ENCODE results near the gene LRFN4.

Gene LRFN4

DNA sequence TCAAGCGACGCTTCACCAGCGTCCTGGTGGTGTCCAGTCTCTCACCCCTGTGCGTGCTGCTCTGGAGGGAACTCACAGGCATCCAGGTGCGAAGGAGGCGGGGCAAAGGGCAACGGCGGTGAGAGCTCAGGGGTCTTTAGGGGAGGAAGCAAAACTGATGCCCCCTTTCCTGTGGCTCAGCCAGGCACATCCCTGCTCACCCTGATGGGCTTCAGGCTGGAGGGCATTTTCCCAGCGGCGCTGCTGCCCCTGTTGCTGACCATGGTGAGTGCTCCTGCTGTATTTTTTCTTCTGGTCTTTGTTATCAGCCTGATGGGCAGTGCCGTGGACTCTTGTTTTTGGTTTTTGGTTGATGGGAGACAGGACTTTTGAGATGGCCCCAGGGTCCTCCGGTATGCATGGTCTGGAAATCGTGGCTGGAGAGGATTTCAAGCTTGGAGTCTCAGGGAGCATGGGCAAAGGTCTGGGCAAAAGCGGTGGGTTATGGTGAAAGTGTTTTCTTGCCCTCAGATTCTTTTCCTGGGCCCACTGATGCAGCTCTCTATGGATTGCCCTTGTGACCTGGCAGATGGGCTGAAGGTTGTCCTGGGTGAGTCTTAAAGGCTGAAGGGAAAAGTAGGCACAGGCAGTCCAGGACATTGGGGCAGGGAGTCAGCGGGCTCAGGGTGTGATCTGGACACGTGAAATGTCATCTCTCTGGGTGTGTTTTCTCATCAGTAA, 12.9 kb upstream of the LRFN4 start:
- intact Hi-C loops (cut with DNase I) = loop anchor here (10.0 kb wide), 2 partner anchors 99 to 269 kb away; a partner anchor contains a TSS
- peak in 6 of 42 donors; percentile 4 to 36 (median 18) for DNase-seq

DNA sequence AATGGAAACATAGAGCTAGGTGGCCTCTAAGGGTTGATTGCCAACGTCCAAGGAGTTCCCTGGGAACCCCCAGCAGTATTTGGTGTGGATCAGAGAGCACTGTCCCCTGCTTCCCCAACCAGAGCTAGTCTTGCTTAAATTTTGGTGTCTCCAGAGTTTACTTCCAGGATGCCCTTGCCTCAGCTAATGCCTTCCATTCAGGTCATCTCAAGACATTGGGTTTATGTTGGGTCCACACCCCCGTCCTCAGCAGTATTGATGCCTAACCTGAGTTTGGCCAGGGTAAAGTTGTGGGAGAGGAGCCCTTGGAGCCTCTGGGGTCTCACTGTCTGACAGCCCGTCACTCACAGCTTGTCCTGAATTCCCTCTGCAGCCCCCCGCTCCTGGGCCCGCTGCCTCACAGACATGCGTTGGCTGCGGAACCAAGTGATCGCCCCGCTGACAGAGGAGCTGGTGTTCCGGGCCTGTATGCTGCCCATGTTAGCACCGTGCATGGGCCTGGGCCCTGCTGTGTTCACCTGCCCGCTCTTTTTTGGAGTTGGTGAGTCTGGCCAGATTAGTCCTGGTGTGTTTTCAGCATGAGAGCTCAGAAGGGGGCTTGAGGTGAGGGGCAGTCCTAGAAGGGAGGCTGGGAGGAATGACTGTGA, 12.2 kb upstream of the LRFN4 start:
- peak in 9 of 42 donors; percentile 7 to 42 (median 31) for DNase-seq
- intact Hi-C loops (cut with DNase I) = loop anchor here (10.0 kb wide), 2 partner anchors 100 to 270 kb away; a partner anchor contains a TSS

DNA sequence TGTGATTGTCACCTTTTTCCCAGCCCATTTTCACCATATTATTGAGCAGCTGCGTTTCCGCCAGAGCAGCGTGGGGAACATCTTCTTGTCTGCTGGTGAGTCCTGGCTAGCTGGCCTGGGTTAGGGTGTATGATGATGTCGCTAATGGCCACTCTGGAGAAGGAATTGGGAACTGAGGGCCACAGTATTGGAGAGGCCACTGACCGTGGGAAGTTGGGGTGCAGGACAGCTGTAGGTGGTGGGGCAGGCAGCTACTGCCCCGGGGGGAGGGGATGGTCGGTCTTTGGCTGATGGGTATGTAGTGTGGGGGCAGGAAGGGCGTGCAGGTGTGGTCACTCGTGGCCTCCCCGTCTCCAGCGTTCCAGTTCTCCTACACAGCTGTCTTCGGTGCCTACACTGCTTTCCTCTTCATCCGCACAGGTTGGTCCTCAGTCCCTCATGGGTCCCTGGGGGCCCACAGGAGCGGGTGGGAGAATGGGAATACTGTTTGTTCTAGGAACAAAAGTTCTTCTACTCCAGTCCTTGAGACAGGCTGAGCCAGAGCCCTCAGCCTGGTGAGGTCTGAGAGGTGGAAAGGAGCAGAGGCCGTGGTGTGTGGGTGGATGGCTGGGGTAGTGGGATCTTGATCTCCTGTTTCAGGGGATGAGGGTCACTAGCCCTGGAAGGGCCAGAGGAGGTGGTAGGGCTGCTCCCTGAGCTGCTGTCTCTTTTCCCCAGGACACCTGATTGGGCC, 11.6 kb upstream of the LRFN4 start:
- DNase-seq = peak in 10 of 42 donors; percentile 6 to 42 (median 16)
- intact Hi-C loops (cut with DNase I) = loop anchor here (10.0 kb wide), 2 partner anchors 101 to 271 kb away; a partner anchor contains a TSS

DNA sequence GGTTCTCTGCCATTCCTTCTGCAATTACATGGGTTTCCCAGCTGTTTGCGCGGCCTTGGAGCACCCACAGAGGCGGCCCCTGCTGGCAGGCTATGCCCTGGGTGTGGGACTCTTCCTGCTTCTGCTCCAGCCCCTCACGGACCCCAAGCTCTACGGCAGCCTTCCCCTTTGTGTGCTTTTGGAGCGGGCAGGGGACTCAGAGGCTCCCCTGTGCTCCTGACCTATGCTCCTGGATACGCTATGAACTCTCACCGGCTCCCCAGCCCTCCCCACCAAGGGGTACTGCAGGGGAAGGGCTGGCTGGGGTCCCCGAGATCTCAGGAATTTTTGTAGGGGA, 11.0 kb upstream of the LRFN4 start:
- intact Hi-C loops (cut with DNase I) = loop anchor here (10.0 kb wide), 2 partner anchors 101 to 271 kb away; a partner anchor contains a TSS
- peak in 7 of 42 donors; percentile 5 to 24 (median 12) for DNase-seq

DNA sequence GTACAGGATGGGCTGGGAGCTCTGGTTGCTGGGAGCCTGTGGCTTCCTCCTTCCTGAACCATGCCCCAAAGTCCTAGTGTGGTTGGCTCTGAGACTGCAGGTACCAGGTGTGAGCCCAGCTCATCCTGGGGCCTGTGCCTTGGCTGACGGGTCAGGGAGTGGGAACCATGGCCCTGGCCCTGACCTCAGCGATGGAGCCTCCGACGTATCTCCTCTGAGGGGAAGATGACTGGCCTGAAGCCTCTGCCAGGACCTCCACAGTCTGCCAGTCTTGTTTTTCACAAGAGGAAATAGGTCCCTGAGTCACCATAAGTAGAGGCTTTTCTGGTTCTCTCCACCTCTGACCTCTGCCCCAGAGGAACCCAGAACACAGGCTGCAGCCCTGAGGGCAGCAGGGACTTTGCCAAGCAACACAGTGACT, 10.2 kb upstream of the LRFN4 start:
- intact Hi-C loops (cut with DNase I) = loop anchor here (10.0 kb wide), 2 partner anchors 102 to 272 kb away; a partner anchor contains a TSS
- peak in 9 of 42 donors; percentile 4 to 29 (median 10) for DNase-seq

DNA sequence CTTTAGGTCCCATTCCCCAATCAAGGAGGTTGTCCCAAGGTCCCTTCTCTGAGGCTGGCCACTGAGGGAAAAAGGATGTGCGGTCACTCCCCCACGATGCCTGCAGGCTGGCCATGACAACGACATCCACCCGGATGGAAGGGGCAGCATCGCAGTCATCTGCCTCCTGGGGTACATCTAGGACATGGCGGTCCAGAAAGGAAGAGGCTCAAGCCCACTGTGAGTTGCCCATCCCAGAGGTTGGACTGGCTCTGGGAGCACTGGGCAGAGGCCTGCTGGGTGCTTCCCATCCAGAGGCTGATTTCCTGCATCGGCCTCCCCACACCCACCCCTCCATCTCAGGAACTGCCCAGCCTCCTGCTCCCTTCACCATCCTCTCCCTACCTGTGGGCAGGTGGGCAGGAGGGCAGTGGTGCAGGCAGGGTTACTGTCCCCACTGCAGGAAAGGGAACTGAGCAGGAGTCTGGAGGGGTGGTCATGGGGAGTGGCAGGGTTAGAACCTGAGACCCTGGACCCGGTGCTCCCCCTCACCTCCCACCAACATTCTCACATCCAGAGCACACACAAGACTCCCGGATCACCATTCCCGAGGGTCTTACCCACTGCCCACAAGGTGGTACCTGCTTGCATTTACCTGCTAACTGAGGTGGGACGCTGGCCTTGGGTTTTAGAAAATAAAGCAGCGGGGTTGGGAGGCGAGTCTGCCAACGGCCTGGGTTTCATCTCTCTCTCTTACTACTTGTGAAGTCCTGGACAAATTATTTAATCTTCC, 9.2 kb upstream of the LRFN4 start:
- peak in 11 of 42 donors; percentile 5 to 26 (median 13) for DNase-seq
- intact Hi-C loops (cut with DNase I) = loop anchor here (10.0 kb wide), 2 partner anchors 103 to 273 kb away; a partner anchor contains a TSS

DNA sequence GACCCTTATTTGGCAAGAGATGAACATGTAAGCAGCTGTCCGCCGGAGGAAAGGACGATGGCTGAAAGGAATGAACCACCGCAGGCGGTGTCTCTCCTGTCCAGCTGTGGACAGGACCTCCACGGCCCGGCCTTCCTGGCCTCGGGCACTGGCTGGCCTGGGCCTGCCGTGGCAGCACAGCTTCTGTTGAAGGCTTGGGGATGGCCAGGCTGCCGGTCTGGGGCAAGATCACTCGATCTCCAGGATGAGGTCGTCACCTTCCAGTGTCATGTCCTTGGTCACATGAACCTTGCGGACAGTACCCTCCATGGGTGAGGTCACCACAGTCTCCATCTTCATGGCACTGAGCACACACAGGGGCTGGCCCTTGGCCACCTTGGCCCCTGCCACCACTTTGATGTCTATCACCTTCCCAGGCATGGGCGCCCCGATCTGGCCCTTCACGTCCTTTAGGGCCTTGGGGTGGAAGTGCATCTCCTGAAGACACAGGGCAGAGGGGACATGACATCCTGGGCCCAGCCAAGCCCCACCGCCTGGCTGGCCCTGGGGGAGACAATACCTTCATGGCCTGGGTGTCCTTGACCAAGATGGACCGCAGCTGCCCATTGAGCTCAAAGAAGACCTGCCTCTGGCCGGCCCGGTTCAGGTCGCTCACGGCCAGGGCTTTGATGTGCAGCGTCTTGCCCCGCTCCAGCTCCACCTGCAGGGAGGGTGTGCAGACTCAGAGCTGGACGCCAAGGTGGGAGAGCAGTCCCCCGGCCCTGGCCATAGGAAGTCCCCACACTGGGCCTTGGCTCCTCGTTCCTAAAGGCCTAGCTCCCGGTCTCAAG, 8.0 kb upstream of the LRFN4 start:
- DNase-seq = peak in 10 of 42 donors; percentile 5 to 40 (median 13)
- intact Hi-C loops (cut with DNase I) = loop anchor here (10.0 kb wide), 2 partner anchors 104 to 274 kb away; a partner anchor contains a TSS

DNA sequence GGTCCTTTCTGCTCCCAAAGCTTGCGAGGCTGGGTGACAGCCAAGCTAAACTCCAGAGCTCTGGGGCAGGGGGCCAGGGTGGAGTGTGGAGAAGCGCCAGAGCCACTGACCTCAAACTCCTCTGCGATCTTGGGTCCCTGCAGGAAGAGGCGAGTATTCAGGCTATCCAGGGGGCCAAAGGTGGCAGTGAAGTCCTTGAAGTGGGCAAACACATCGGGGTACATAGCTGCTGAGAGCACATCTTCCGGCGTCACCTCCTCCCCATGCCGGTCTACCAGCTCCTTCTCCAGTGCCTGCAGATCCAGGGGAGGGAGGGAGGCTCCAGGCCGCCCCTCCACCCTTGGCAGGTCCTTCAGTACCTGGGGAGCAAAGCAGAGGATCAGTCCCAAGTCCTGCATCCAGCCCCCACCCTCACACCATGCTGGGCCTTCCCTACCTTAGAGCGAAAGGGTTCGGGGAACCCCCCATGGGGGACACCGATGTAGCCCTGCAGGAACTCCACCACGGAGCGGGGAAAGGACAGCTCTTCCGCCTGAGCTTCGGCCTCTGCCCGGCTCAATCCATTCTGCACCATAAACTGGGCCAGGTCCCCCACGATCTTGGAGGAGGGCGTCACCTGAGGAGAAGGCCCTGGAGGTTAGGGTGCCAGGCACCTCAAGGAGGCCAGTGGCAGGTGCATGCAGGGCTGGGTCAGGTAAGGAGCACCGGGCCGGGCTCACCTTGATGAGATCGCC, 7.2 kb upstream of the LRFN4 start:
- intact Hi-C loops (cut with DNase I) = loop anchor here (10.0 kb wide), 2 partner anchors 105 to 275 kb away; a partner anchor contains a TSS
- peak in 8 of 42 donors; percentile 3 to 31 (median 11) for DNase-seq

DNA sequence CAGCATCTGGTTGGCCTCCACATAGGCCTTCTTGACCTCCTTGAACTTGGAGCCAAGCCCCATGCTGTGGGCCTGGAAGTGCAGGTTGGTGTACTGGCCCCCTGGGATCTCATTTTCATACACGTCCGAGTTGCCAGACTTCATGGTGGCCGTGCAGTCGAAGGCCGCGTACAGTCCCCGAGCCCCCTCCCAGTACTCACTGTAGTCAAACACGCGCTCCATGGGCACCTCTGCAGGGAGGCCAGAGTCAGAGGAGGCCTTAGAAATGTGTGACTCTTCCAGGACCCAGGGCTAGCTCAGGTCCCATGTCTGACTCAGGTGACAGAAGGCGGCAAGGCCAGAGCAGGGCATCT, 6.7 kb upstream of the LRFN4 start:
- intact Hi-C loops (cut with DNase I) = no loop called here
- peak in 5 of 42 donors; percentile 3 to 38 (median 15) for DNase-seq

DNA sequence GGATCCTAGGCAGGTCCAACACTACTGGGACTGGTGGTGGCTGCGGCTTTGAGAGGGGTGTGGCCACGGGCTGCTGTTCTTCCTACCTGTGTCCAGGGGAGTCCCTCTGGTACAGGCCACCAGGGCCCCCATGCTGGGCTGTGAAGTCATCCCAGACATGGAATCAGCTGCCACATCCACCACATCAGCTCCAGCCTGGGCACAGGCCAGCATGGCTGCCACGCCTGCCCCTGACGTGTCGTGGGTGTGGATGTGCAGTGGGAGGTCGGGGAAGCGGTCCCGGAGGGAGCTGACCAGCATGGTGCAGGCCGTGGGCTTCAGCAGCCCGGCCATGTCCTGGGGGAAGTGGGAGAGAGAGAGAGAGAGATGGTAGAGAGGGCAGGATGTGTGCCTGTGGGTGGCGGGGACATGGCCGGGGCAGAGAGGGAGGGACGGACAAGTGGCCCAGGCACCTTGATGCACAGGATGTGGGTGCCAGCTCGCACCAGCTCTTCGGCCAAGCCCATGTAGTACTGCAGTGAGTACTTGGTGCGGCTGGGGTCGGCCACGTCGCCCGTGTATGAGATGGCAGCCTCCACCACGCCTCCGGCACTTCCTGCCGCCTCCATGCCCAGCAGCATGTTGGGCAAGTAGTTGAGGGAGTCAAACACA, 6.2 kb upstream of the LRFN4 start:
- peak in 5 of 42 donors; percentile 5 to 25 (median 20) for DNase-seq
- intact Hi-C loops (cut with DNase I) = no loop called here

DNA sequence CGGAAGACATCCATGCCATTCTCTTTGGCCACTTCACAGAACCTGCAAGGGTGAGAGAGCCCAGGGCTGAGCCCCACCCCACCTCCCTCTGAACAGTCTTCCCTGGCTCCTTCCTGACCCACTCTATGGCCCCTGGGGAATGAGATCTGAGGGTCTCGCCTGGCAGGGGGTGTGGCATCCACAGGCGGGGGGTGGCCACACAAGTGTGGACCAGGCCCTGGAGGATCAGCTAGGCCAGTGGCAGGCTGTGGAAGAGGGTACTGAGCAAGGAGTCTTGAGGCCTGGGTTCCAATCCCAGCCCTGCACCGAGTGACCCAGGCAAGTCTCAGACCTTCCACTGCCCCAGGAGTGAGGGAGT, 5.6 kb upstream of the LRFN4 start:
- peak in 4 of 42 donors; percentile 5 to 24 (median 10) for DNase-seq
- intact Hi-C loops (cut with DNase I) = no loop called here

DNA sequence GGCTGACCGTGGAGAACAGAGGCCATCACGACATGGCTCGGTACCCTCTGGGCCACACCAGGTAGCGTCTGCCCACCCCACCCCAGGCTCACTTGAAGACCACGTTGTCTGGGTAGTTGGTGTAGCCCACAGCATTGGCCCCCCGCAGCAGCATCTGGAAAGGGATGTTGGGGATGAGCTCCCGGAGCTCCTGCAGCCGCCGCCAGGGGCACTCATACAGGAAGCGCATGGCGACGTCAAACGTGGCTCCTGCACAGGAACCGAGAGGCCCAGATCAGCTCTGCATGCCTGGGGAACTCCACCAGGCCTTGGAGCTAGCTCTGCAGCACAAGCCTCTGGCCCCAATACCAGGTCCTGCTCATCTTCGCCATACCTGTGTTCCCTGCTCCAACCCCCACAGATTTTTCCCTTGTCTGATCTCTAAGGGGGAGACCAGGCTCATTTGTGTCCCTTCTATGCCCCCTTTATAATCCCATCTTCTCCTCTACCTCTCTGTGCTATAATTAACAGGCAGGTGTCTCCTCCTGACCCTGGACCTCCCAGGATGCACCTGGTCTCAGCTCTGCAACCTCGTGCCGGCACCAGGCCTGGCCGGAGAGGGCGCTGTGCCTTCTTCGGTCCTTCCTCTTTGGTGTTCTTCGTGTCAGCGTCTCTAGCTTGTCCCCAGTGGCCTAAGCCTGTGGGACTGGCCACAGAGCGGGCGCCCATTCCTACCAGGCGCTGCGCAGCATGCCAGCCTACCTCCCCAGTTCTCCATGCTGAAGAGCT, 5.0 kb upstream of the LRFN4 start:
- intact Hi-C loops (cut with DNase I) = no loop called here

DNA sequence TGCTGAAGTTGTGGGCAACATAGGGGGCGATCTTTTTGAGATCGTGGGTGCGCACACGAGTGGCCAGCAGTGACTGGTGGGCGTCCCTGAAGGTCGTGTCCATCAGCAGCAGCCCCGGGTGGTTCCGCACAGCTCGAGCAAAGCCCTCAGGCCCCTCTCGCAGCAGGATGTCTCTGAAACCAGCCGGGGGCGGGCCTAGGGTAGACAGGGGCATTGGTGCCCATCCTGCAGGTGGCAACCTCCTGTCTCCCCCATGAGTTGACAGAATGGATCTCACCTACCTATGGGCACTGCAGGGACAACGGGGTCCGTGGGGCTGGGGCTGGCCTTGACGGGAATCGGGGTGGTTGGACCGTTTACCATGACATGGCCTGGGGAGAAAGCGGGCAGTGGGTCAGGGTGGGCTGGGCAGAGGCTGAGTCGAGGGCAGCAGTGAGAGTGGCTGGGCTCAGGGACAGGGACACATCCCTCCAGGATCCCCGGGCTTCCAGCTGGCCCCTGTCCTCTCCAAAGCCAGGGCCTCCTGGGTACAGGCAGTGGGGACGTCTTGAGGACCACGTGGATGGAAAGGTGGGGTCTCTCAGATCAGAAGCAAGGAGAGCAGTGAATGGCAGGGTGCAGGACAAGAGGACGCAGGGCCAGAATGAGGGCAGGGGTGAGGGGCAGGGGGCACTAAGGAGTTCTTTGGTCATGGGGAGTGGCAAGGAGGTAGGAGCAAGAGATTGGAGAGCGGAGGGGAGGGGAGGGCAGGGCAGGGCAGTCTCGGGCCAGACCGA, 4.2 kb upstream of the LRFN4 start:
- intact Hi-C loops (cut with DNase I) = no loop called here
- DNase-seq = peak in 1 of 42 donors; percentile 6

More for the DNA sequence above, 5.0 kb upstream of the LRFN4 start:
- DNase-seq = peak in 2 of 42 donors; percentile 5 to 31

DNA sequence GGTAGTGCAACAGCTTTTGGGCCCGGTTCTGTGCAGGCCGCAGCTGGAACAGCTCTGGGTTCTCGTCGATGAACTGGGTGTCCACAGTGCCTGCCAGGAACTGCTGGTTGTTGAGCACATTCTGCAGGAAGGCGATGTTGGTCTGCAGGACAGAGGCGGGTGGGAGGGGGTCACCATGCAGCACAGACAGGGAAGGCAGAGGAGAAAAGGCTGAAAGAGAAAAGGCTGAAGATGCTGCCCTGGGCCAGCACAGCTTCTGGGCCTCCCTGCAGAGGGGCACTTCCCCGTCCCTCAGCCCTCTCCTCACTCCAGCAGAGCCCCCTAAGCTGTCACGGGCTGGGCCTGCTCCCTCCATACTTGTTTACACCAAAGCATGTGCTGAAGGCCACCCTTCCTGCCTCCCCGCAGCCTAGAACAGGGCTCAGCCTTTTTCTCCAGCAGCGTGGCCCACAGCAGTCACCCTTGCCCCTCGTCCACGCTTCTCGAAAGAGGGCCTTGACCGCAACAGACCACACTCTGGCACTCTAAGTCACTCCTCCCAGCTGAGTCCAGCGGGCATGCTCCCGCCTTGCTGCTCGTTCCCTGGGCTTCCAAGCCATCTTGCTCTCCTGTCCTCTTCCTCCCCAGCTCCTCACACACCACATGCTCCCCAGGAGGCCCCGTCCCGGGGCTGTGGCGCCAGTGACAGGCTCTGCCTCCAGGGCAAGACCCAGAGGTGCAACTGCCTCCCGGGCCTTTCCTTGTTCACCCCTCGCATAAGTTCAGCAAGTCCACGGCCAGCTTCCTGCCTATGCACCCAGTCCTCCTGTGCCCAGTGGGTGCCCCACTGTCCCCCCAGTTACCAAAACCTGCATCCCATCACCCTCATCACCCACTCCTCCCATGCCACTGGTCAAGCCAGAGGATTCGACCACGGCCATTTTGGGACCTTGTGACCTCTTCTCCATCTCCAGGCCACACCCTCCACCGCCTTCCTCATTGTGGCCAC, 3.3 kb upstream of the LRFN4 start:
- no peak for DNase-seq
- intact Hi-C loops (cut with DNase I) = no loop called here

Measured in head of caudate nucleus (tissue), 42 donors.